ENCODE results near the gene DUSP21. TPM values are rescaled to one million over a fixed set of nuclear protein-coding genes. Genes with fewer than 3 reads are reported as not detected.

Gene DUSP21
- total RNA-seq, 6 experiments from 2014 or later, result not detected

DNA sequence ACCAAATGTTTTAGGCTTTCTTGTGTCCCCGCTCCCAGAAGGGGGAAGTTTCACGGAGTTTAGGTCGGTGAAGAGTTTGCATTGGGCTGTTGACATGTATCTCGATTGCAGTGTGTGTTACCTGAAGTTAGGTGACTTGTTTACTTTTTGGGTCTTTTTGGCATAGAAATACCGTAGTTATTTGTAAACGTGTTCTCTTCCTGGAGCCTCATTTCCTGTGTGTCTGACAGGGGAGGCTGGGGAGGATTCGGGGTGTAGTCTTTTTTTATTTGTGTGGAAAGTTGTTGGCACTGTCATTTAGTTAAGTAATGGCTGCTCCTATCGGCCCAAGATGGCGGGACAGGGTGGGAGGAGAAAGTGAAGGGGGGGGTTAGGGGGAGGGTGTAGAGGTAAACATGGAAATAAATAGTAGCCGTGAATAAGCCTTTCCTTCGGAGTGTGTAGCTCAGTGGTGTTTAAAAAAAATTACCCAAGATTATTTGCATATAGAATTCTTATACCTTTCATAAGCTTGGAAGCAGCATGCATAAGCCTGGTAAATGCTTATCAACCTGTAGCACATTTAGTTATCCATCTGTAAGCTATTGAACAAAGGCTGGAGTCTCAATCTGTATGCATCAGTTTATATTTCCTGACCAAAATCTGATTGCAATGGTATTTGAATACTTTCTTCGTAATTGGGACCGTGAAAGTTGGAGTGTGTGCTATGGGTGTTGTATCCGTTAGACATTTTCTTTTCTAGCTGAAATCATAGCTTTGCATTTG, 30.8 kb downstream of the DUSP21 start:
- DNase-seq (no peak), ATAC-seq (peak in 1 of 4 donors; percentile 3)
- H3K36me3 ChIP-seq, result no peaks in the 10 kb centered on the region
- TF ChIP-seq, protein P1, sequence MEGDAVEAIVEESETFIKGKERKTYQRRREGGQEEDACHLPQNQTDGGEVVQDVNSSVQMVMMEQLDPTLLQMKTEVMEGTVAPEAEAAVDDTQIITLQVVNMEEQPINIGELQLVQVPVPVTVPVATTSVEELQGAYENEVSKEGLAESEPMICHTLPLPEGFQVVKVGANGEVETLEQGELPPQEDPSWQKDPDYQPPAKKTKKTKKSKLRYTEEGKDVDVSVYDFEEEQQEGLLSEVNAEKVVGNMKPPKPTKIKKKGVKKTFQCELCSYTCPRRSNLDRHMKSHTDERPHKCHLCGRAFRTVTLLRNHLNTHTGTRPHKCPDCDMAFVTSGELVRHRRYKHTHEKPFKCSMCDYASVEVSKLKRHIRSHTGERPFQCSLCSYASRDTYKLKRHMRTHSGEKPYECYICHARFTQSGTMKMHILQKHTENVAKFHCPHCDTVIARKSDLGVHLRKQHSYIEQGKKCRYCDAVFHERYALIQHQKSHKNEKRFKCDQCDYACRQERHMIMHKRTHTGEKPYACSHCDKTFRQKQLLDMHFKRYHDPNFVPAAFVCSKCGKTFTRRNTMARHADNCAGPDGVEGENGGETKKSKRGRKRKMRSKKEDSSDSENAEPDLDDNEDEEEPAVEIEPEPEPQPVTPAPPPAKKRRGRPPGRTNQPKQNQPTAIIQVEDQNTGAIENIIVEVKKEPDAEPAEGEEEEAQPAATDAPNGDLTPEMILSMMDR (IDR thresholded peaks at IDR 0.05), result no peak
- no peak for TF ChIP-seq POLR2A (IDR thresholded peaks at IDR 0.05)
- intact Hi-C loops (cut with DNase I), result no loop called here
- under 1% methylated on average over 14 of the region's 14 CpGs for WGBS (ENCODE audit: insufficient coverage, low coverage, low lambda C conversion rate, missing lambda C conversion rate)
- peak overlapping the region; percentile 71 to 87 (median 81) for H3K4me3 ChIP-seq
- peak overlapping the region; percentile 98 to 99 (median 98) for H3K27ac ChIP-seq
- no peaks in the 10 kb centered on the region for H3K27me3 ChIP-seq
- H3K4me1 ChIP-seq, result peaks cover 0 to 33% (median 12%) of the 10 kb centered on the region in 4 donors
- no peaks in the 10 kb centered on the region for H3K9me3 ChIP-seq

DNA sequence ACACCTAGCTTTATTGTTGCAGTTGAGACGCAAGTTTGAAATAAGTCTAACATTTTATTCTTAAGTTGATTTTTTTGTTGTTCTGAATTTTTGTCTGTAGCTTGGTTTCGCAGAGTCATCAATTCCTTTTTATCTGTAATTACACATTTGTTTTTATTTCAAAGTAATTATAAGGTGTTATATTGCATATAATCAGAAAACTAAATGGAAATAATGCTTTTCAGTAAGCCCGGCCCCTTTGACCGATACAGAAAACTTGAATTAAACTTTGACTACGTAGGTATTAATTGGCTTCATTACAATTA, 31.3 kb downstream of the DUSP21 start:
- 5% methylated on average over 5 of the region's 5 CpGs for WGBS (ENCODE audit: insufficient coverage, low coverage, low lambda C conversion rate, missing lambda C conversion rate)
- intact Hi-C loops (cut with DNase I), result no loop called here
- peak overlapping the region in 2 of 3 donors; percentile 25 to 99 for H3K27ac ChIP-seq

DNA sequence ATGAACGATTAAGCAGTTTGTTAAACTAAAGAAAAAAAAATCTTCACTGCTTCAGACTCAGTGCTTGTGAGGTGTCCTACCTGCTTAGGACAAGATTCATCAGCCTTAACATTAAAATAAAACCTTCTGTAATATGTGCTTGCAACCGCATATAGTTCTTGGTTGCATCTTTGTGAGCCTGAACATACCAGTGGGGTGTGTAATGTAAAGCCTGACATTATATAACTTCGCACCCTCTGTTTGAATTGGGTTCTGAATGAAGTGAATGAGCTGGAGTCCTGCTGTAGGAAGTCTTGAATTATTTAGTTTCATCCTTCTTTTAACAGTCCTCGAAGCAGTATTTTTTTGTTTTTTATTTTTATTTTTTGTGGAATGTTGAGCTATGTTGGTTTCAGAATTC, 32.3 kb downstream of the DUSP21 start:
- ATAC-seq (no peak), DNase-seq (no peak)
- Histone ChIP-seq H3K4me1 (peaks cover 0 to 33% (median 12%) of the 10 kb centered on the region in 4 donors), H3K9me3 (no peaks in the 10 kb centered on the region), H3K4me3 (peak overlapping the region in 2 of 3 donors; percentile 71 to 87), H3K27me3 (no peaks in the 10 kb centered on the region), H3K27ac (peak overlapping the region in 1 of 3 donors; percentile 99), H3K36me3 (no peaks in the 10 kb centered on the region)
- TF ChIP-seq, protein P1 (IDR thresholded peaks at IDR 0.05), result no peak
- no peak for TF ChIP-seq POLR2A (IDR thresholded peaks at IDR 0.05)
- 37% methylated on average over 4 of the region's 4 CpGs for WGBS (ENCODE audit: insufficient coverage, low coverage, low lambda C conversion rate, missing lambda C conversion rate)
- intact Hi-C loops (cut with DNase I), result no loop called here

More for the DNA sequence above, 31.3 kb downstream of the DUSP21 start:
- TF ChIP-seq, protein P1 (IDR thresholded peaks at IDR 0.05), result no peak
- no peak for TF ChIP-seq POLR2A (IDR thresholded peaks at IDR 0.05)
- no peaks in the 10 kb centered on the region for H3K36me3 ChIP-seq
- ATAC-seq (no peak), DNase-seq (no peak)
- no peaks in the 10 kb centered on the region for H3K27me3 ChIP-seq
- no peaks in the 10 kb centered on the region for H3K9me3 ChIP-seq
- H3K4me3 ChIP-seq, result peak overlapping the region; percentile 71 to 87 (median 81)
- H3K4me1 ChIP-seq, result peaks cover 0 to 33% (median 12%) of the 10 kb centered on the region in 4 donors

DNA sequence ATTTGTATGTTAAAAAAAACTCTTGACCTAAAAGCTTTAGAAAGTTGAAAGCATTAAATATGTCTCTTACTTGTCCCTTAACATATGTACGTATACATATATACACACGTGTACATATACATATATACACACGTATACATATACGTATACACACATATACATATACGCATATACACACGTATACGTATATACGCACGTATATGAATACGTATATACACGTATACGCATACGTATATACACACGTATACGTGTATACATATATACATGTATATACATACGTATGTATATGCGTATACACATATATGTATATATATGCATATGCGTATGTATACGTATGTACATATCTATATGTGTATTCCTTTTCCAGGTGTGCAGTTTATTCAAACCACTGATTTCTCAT, 32.9 kb downstream of the DUSP21 start:
- 67% methylated on average over 19 of the region's 19 CpGs for WGBS (ENCODE audit: insufficient coverage, low coverage, low lambda C conversion rate, missing lambda C conversion rate)
- Histone ChIP-seq H3K9me3 (no peaks in the 10 kb centered on the region), H3K36me3 (no peaks in the 10 kb centered on the region), H3K27ac (no peak overlapping the region), H3K4me1 (peaks cover 0 to 33% (median 12%) of the 10 kb centered on the region in 4 donors), H3K4me3 (no peak overlapping the region), H3K27me3 (no peaks in the 10 kb centered on the region)
- DNase-seq (no peak), ATAC-seq (no peak)
- intact Hi-C loops (cut with DNase I), result no loop called here
- TF ChIP-seq, protein P1 (IDR thresholded peaks at IDR 0.05), result no peak
- TF ChIP-seq POLR2A (IDR thresholded peaks at IDR 0.05), result no peak
